IMR-90 (cell line): ENCODE measurements around the gene CDH1. TPM values are rescaled to one million over a fixed set of nuclear protein-coding genes. Genes with fewer than 3 reads are reported as not detected.

ENCODE experiments used
- ATAC-seq: fragments of 200-7000 bp; cut with Tn5 transposase; 2 replicates; pipeline ENCODE4 v1.9.1; 2020; ENCODE audit warnings: low read depth, mild to moderate bottlenecking, moderate library complexity
- BruUV-seq: library from RNA; stranded (reverse); fragments of 400-500 nt; replicated peaks from 2 replicates; lab custom pipeline; 2021; lab: Mats Ljungman, UMichigan
- CTCF ChIA-PET: fragments of 300-600 bp; formaldehyde crosslinking; extraction: SDS; loops from one replicate; lab custom pipeline; 2021; ENCODE audit warnings: antibody characterized with exemption; lab: Yijun Ruan, JAX
- POLR2A ChIA-PET: fragments of 300-600 bp; sonication (Branson Sonifier 250); formaldehyde crosslinking; loops from one replicate; lab custom pipeline; 2022; ENCODE audit warnings: antibody characterized with exemption; ENCODE audit not compliant: unreplicated experiment; lab: Charles Lee
- DNase-seq: peaks from one replicate; pipeline ENCODE4 v3.0.0; 2013
- H2AFZ ChIP-seq: replicated peaks from 2 replicates; pipeline ENCODE3; 2013; ENCODE audit warnings: low read length, mild to moderate bottlenecking; ENCODE audit not compliant: poor library complexity
- H2AK5ac ChIP-seq: 2 replicates; pipeline ENCODE4 v1.6.1; 2013; ENCODE audit warnings: low read depth, low read length, inconsistent platforms
- H2AK9ac ChIP-seq: replicated peaks from 2 replicates; pipeline ENCODE3; 2013; ENCODE audit warnings: mild to moderate bottlenecking, low read depth, low read length, moderate library complexity; ENCODE audit not compliant: poor library complexity
- H2BK120ac ChIP-seq: 2 replicates; pipeline ENCODE4 v1.6.1; 2013; ENCODE audit warnings: low read depth, low read length, inconsistent platforms
- H2BK15ac ChIP-seq: 3 replicates; pipeline ENCODE4 v1.6.1; 2013; ENCODE audit warnings: low read depth, low read length, inconsistent platforms
- H2BK20ac ChIP-seq: 2 replicates; pipeline ENCODE4 v1.6.1; 2013; ENCODE audit warnings: low read depth, mild to moderate bottlenecking, inconsistent platforms, low read length, moderate library complexity
- H2BK5ac ChIP-seq: 2 replicates; pipeline ENCODE4 v1.6.1; 2013; ENCODE audit warnings: mild to moderate bottlenecking, low read depth, low read length, inconsistent platforms; ENCODE audit not compliant: poor library complexity, severe bottlenecking
- H3K14ac ChIP-seq: replicated peaks from 2 replicates; pipeline ENCODE4 v1.6.1; 2013; ENCODE audit warnings: low read depth, low read length, inconsistent platforms
- H3K18ac ChIP-seq: 2 replicates; pipeline ENCODE4 v1.6.1; 2013; ENCODE audit warnings: low read depth, low read length, control low read depth
- H3K23ac ChIP-seq: 2 replicates; pipeline ENCODE4 v1.6.1; 2013; ENCODE audit warnings: low read depth, low read length, inconsistent platforms
- H3K27ac ChIP-seq: 2 replicates; pipeline ENCODE4 v1.5.1; 2013; ENCODE audit warnings: mild to moderate bottlenecking, control low read depth, low read length; ENCODE audit not compliant: insufficient read depth
- H3K27me3 ChIP-seq: 2 replicates; pipeline ENCODE4 v1.6.1; 2013; ENCODE audit warnings: low read length; ENCODE audit not compliant: control insufficient read depth, insufficient read depth
- H3K36me3 ChIP-seq: 2 replicates; pipeline ENCODE4 v1.6.1; 2013; ENCODE audit warnings: low read length, mixed read lengths; ENCODE audit not compliant: control insufficient read depth, insufficient read depth
- H3K4ac ChIP-seq: 2 replicates; pipeline ENCODE4 v1.6.1; 2013; ENCODE audit warnings: low read depth, low read length, inconsistent platforms
- H3K4me1 ChIP-seq: 2 replicates; pipeline ENCODE4 v1.6.1; 2013; ENCODE audit warnings: low read length, mixed read lengths; ENCODE audit not compliant: control insufficient read depth, insufficient read depth
- H3K4me2 ChIP-seq: 2 replicates; pipeline ENCODE4 v1.6.1; 2013; ENCODE audit warnings: low read depth, mild to moderate bottlenecking, control low read depth, low read length, moderate library complexity
- H3K4me3 ChIP-seq: 2 replicates; pipeline ENCODE4 v1.5.1; 2013; ENCODE audit warnings: low read depth, mild to moderate bottlenecking, control low read depth, low read length, moderate library complexity; ENCODE audit not compliant: insufficient read depth
- H3K56ac ChIP-seq: 2 replicates; pipeline ENCODE4 v1.6.1; 2013; ENCODE audit warnings: low read length, inconsistent platforms; ENCODE audit not compliant: insufficient read depth; ENCODE audit errors: extremely low read depth
- H3K79me1 ChIP-seq, 2 experiments: 2 replicates each; pipeline ENCODE4 v1.6.1; 2013; ENCODE audit warnings: low read length in 2 of 2, inconsistent platforms in 1 of 2, low read depth in 1 of 2
- H3K9ac ChIP-seq: 2 replicates; pipeline ENCODE4 v1.6.1; 2013; ENCODE audit warnings: low read depth, low read length, control low read depth
- H3K9me1 ChIP-seq: 2 replicates; pipeline ENCODE4 v1.6.1; 2013; ENCODE audit warnings: low read length, inconsistent platforms; ENCODE audit not compliant: insufficient read depth
- H3K9me3 ChIP-seq: 2 replicates; pipeline ENCODE4 v1.6.1; 2013; ENCODE audit warnings: low read length; ENCODE audit not compliant: control insufficient read depth, insufficient read depth
- H4K20me1 ChIP-seq: 2 replicates; pipeline ENCODE4 v1.6.1; 2013; ENCODE audit warnings: low read length, inconsistent platforms; ENCODE audit not compliant: insufficient read depth
- H4K5ac ChIP-seq: 2 replicates; pipeline ENCODE4 v1.6.1; 2013; ENCODE audit warnings: mild to moderate bottlenecking, low read depth, low read length, control low read depth
- H4K8ac ChIP-seq, 2 experiments: 2 replicates each; pipeline ENCODE4 v1.6.1; 2013; ENCODE audit warnings: low read depth in 2 of 2, low read length in 2 of 2, control low read depth in 1 of 2, inconsistent platforms in 1 of 2
- H4K91ac ChIP-seq: 2 replicates; pipeline ENCODE4 v1.6.1; 2013; ENCODE audit warnings: low read depth, low read length, inconsistent platforms; ENCODE audit not compliant: insufficient read depth
- BHLHE40 ChIP-seq: fragments of 150-350 bp; IDR thresholded peaks from 2 replicates; pipeline ENCODE4 v1.6.1; 2016; ENCODE audit warnings: mild to moderate bottlenecking, low read depth, low read length
- CEBPB ChIP-seq: IDR thresholded peaks from 2 replicates; pipeline ENCODE4 v1.6.1; 2012; ENCODE audit warnings: low read depth, low read length, improper control_type of control experiment
- MAFK ChIP-seq: IDR thresholded peaks from 2 replicates; pipeline ENCODE4 v1.6.1; 2012; ENCODE audit warnings: low read depth, low read length, improper control_type of control experiment
- MAZ ChIP-seq: IDR thresholded peaks from 2 replicates; pipeline ENCODE4 v1.6.1; 2012; ENCODE audit warnings: low read depth, mild to moderate bottlenecking, low read length, improper control_type of control experiment, moderate library complexity, borderline replicate concordance
- RFX5 ChIP-seq: IDR thresholded peaks from 2 replicates; pipeline ENCODE4 v1.8.0; 2012; ENCODE audit warnings: low read depth, mild to moderate bottlenecking, low read length, moderate library complexity
- SMC3 ChIP-seq: fragments of 150-350 bp; IDR thresholded peaks from 2 replicates; pipeline ENCODE4 v1.6.1; 2016; ENCODE audit warnings: low read depth, mild to moderate bottlenecking, antibody characterized with exemption, low read length, moderate library complexity
- WGBS, 2 experiments: methylation state at CpG; one replicate each; pipeline versions ENCODE4 v1.1.5 to v1.1.7; 2013; ENCODE audit warnings: missing lambda C conversion rate in 2 of 2; ENCODE audit not compliant: insufficient read length in 1 of 2; ENCODE audit errors: extremely low coverage in 2 of 2; 5-methylcytosine and 5-hydroxymethylcytosine counted together
- dilution Hi-C: fragments of 300-500 bp; cut with HindIII; formaldehyde crosslinking; loops from one replicate; pipeline ENCODE4 v1.14.3; 2018; ENCODE audit warnings: low sequenced_read_pairs; ENCODE audit not compliant: unreplicated experiment
- in situ Hi-C: fragments of 300-500 bp; cut with MboI; formaldehyde crosslinking; loops from 3 replicates; pipeline ENCODE4 v1.14.3; 2019; ENCODE audit warnings: low sequenced_read_pairs, inconsistent platforms, mixed read lengths
- intact Hi-C: fragments of 100-400 bp; cut with micrococcal nuclease; formaldehyde crosslinking; loops from 2 replicates; pipeline ENCODE4 v1.10.0; 2022
- polyA plus RNA-seq, 3 experiments: library from polyadenylated mRNA; depleted of rRNA; stranded (reverse); fragments of >200 nt; gene quantifications; 2 replicates each; pipeline ENCODE4 v1.2.3, GENCODE V29; 2012; ENCODE audit warnings: low replicate concordance in 1 of 3
- total RNA-seq: library from RNA; depleted of rRNA; stranded (reverse); fragments of >200 nt; gene quantifications from 2 replicates; pipeline ENCODE4 v1.2.3, GENCODE V29; 2012

CDH1 gene
- total and polyA plus RNA-seq, 2 of the 4 experiments (the other 2 are of a cell fraction) = under 0.01 TPM; not detected in 1

- H4K20me1 ChIP-seq = no peaks in the 10 kb centered on the region
- no peaks in the 10 kb centered on the region for H3K4me1 ChIP-seq
- ATAC-seq (no peak), DNase-seq (no peak)
- H3K36me3 ChIP-seq = no peaks in the 10 kb centered on the region
- H2BK5ac ChIP-seq = no peak overlapping the region
- H3K4ac ChIP-seq = no peak overlapping the region
- H2AFZ ChIP-seq = no peak overlapping the region
- no peak overlapping the region for H4K91ac ChIP-seq
- no TSS peak for BruUV-seq
- intact Hi-C loops = no loop called here
- TF ChIP-seq RFX5 (no peak), BHLHE40 (no peak), SMC3 (no peak), MAFK (no peak), CEBPB (no peak), MAZ (no peak)
- H3K79me1 ChIP-seq = no peaks in the 10 kb centered on the region
- H2BK15ac ChIP-seq = no peak overlapping the region
- no peak overlapping the region for H4K5ac ChIP-seq
- H3K4me3 ChIP-seq = no peak overlapping the region
- no peak overlapping the region for H2BK20ac ChIP-seq
- H3K9me3 ChIP-seq = no peaks in the 10 kb centered on the region; the same call in 1 of the 2 replicates
- no peak overlapping the region for H2AK5ac ChIP-seq
- no peak overlapping the region for H3K4me2 ChIP-seq
- WGBS, 2 experiments = 14% methylated on average over 4 of the region's 6 CpGs; no CpG with 5 or more reads in 1 of the 2 experiments
- CTCF ChIA-PET = no interaction called here
- no peaks in the 10 kb centered on the region for H3K9me1 ChIP-seq
- no peak overlapping the region for H3K56ac ChIP-seq
- no peak overlapping the region for H2BK120ac ChIP-seq
- peaks cover 18% of the 10 kb centered on the region for H3K27me3 ChIP-seq
- POLR2A ChIA-PET = no interaction called here
- no peak overlapping the region for H4K8ac ChIP-seq
- no peak overlapping the region for H3K23ac ChIP-seq
- no peak overlapping the region for H3K9ac ChIP-seq
- in situ Hi-C loops = no loop called here
- H3K18ac ChIP-seq = no peak overlapping the region
- H3K27ac ChIP-seq = no peak overlapping the region
- dilution Hi-C loops = no loop called here
- H2AK9ac ChIP-seq = no peak overlapping the region
- H3K14ac ChIP-seq = no peak overlapping the region
These were observed 23.7 kb upstream of the CDH1 start for GRCh38 chr16:68713361-68713760.
